Measurements from ENCODE around the gene ZIC2. TPM values are rescaled to one million over a fixed set of nuclear protein-coding genes. Genes with fewer than 3 reads are reported as not detected.

The ZIC2 gene
- polyA plus RNA-seq, 1 donor: 0.37 TPM

DNA sequence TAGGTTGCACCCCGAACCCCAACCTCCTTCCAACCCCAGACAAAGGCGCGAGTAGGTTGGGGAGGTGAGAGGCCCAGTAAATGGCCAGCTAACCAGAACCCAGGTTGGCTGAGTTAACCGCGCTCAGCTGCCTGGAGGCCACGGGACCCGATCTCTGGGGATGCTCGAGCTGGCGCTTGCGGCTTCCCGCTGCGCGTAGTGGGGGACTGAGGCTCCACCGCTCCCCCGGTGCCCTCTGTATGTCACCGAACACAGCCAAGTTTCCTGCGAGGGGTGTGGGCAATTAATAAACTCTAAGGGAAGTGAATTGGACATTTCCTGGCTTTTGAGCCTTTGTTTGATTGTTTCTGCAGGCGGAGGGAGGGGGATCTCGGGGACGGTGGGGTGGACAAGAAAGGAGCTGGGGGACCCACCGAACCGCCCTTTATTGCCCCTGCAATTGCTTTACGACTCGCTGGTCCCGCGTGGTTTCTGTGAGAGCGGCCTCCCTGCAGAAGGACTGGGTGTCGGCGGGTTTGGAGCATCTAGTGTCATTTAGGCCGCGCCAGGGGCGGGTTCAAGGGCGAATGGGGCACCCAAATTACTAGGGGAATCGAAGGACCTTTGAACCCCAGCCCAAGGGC is 6.5 kb upstream of the ZIC2 start:
- Histone ChIP-seq H3K4me3 (ENCODE audit: low read length) (no peak overlapping the region), H3K27ac (ENCODE audit: low read length) (no peak overlapping the region), H3K4me1 (ENCODE audit: control insufficient read depth, insufficient read depth, low read length) (peaks cover 4% of the 10 kb centered on the region), H3K9me3 (ENCODE audit: control insufficient read depth, low read depth, low read length) (peaks cover 13% of the 10 kb centered on the region), H3K27me3 (ENCODE audit: control insufficient read depth, insufficient read depth, low read length) (peaks cover 92% of the 10 kb centered on the region), H3K36me3 (ENCODE audit: control insufficient read depth, insufficient read depth, low read length) (no peaks in the 10 kb centered on the region)
- WGBS (ENCODE audit: insufficient coverage, low lambda C conversion rate): no CpG with 5 or more reads among the region's 34 CpGs
- no peak for DNase-seq

DNA sequence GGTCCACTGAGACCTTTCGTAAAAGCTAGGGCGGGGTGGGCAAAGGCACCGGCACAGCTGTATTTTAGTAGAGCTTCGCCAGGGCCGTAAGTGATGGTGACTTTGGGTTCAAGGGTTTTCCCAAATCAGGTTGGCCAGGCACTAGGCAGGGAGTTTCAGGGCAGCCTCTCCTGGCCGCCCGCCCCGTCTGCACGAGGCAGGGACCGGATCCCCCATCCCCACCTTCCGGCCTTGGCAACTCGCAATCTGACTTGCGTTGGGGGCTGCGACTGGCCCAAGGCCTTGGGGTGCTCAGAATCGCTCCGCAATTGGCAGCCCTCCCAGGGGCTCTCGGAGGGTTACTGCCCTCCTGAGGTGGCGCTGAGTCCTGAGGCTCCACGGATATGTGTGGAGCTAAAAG is 6.0 kb upstream of the ZIC2 start:
- Histone ChIP-seq H3K4me1 (ENCODE audit: control insufficient read depth, insufficient read depth, low read length) (peaks cover 5% of the 10 kb centered on the region), H3K27ac (ENCODE audit: low read length) (no peak overlapping the region), H3K9me3 (ENCODE audit: control insufficient read depth, low read depth, low read length) (peaks cover 15% of the 10 kb centered on the region), H3K36me3 (ENCODE audit: control insufficient read depth, insufficient read depth, low read length) (no peaks in the 10 kb centered on the region), H3K27me3 (ENCODE audit: control insufficient read depth, insufficient read depth, low read length) (peaks cover 92% of the 10 kb centered on the region), H3K4me3 (ENCODE audit: low read length) (no peak overlapping the region)
- no CpG with 5 or more reads among the region's 19 CpGs for WGBS (ENCODE audit: insufficient coverage, low lambda C conversion rate)
- DNase-seq: no peak

DNA sequence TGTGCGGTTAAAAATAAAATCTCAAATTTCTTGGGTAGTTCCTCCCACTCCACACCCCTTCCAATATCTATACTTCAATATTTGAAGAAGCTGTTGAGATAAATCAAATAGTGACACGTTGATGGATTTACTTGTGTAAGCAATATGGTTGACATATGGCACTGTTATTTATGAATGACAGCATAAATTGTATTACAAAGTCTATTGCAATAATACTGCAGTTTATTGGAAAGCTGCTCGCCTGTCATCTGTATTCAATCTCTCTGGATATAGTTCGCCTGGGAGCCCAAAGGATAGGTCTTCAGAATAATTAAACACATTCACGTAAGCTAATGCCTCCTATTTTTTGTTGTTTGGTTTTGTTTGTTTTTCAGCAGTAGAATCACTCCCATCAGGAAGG is 5.0 kb upstream of the ZIC2 start:
- 50% methylated on average over 1 of the region's 5 CpGs for WGBS (ENCODE audit: insufficient coverage, low lambda C conversion rate)
- DNase-seq: no peak
- no peak overlapping the region for H3K4me3 ChIP-seq (ENCODE audit: low read length)

DNA sequence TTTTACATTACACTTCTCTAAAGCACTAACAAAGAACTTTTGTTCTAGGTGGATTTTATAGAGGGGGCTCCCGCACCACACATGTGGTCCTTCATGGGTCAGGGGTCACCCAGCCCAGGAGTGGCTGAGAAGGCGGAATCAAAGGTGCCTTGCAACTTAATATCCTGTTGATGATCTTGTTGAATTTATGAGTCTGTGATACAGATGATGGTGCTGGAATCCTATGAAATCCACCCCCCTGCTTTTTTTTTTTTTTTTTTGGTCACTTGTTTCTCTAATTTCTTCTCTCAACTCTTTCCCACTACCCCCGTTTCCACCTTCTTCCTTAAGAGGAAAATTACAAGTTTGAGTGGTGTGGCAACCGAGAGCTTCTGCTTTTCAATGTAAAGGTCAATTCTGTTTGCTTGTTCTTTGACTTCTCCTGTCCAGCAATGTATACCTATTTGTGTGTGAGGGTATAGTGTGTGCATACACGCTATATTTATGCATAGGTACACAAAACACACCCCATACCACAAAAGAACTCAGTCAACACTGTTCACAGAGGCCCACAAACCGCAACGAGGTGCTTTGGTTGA is 4.2 kb upstream of the ZIC2 start:
- Histone ChIP-seq H3K36me3 (ENCODE audit: control insufficient read depth, insufficient read depth, low read length) (no peaks in the 10 kb centered on the region), H3K27ac (ENCODE audit: low read length) (no peak overlapping the region), H3K9me3 (ENCODE audit: control insufficient read depth, low read depth, low read length) (peaks cover 9% of the 10 kb centered on the region), H3K27me3 (ENCODE audit: control insufficient read depth, insufficient read depth, low read length) (peaks cover 88% of the 10 kb centered on the region), H3K4me1 (ENCODE audit: control insufficient read depth, insufficient read depth, low read length) (peaks cover 5% of the 10 kb centered on the region), H3K4me3 (ENCODE audit: low read length) (no peak overlapping the region)
- WGBS (ENCODE audit: insufficient coverage, low lambda C conversion rate): no CpG with 5 or more reads among the region's 7 CpGs
- no peak for DNase-seq

More for the DNA sequence above, 5.0 kb upstream of the ZIC2 start:
- H3K27me3 ChIP-seq (ENCODE audit: control insufficient read depth, insufficient read depth, low read length): peaks cover 93% of the 10 kb centered on the region
- peaks cover 14% of the 10 kb centered on the region for H3K9me3 ChIP-seq (ENCODE audit: control insufficient read depth, low read depth, low read length)
- no peaks in the 10 kb centered on the region for H3K36me3 ChIP-seq (ENCODE audit: control insufficient read depth, insufficient read depth, low read length)
- no peak overlapping the region for H3K27ac ChIP-seq (ENCODE audit: low read length)
- H3K4me1 ChIP-seq (ENCODE audit: control insufficient read depth, insufficient read depth, low read length): peaks cover 5% of the 10 kb centered on the region

DNA sequence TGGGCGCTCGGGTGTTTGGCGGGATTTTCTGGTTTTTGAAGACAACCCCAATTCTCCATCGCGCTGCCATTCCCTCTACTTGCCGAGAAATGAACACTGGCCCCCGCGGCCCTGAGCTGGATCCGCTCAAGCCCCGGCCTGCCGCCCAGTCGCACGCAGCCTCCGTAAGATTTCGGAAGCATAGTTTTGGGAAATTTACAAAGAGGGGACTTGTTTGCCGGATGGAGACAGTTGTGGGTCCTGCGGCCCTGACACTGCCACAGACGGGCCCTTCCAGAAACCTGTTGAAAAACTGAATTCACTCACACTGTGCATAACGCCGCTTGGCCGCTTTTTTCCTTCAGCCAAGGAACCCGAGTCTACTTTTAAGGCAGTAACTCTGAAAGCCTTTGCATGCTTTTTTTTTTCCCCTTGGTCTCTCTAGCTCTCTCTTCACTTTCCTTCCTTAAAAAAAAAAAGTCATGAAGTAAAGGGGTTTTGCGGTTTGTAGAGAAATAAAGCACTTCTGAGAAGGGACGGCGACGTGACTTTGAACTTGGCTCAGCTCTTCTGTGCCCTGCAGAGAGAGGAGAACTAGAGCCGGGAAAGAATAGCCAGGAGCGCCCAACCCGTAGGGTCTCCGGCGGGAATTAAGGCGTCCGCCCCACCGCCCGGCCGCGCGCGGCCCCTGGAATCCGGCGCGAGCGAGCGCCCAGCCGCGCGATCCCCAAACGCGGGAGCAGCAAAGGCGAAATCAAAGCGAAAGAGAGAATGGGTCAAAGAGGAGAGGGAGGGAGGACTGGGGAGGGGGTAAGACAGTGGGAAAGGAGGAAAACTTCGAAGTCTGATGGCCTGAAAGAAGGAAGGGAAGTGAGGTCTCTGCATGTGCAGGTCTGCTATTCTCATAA is 3.4 kb upstream of the ZIC2 start:
- Histone ChIP-seq H3K27ac (ENCODE audit: low read length) (no peak overlapping the region), H3K4me1 (ENCODE audit: control insufficient read depth, insufficient read depth, low read length) (peaks cover 5% of the 10 kb centered on the region), H3K27me3 (ENCODE audit: control insufficient read depth, insufficient read depth, low read length) (peaks cover 88% of the 10 kb centered on the region), H3K36me3 (ENCODE audit: control insufficient read depth, insufficient read depth, low read length) (no peaks in the 10 kb centered on the region), H3K4me3 (ENCODE audit: low read length) (no peak overlapping the region), H3K9me3 (ENCODE audit: control insufficient read depth, low read depth, low read length) (peaks cover 9% of the 10 kb centered on the region)
- no peak for DNase-seq
- 14% methylated on average over 5 of the region's 52 CpGs for WGBS (ENCODE audit: insufficient coverage, low lambda C conversion rate)

DNA sequence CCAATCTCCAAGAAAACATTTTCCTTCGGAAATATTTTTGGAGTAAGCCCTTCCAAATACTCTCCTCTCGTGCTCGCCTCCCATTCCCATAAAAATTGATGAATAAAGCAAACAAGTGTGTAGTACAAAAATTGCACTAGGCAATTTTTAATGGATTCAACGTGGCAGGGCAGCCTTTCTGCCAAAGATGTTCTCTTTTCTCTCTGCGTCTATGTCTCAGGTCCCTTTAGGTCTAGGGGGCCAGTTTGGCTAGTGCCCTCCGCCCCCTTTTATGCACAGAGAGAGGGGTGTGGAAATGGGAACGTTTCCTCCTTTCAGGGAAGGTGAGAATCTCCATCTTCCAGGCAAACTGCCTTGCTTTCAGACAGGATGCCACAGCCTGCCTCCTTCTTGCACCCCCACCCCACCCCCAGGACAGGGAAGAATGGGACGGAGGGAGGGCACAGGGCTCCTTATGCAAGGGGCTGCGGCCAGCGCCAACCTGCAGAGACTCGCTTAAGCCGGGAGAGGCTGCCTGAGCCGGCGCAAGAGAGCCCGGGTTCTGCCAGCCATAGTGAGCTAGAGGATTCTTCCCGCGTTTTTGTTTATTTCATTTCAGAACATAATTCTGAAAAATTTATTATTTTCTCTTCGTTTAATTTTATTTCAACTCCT is 2.7 kb upstream of the ZIC2 start:
- Histone ChIP-seq H3K9me3 (ENCODE audit: control insufficient read depth, low read depth, low read length) (peaks cover 9% of the 10 kb centered on the region), H3K4me1 (ENCODE audit: control insufficient read depth, insufficient read depth, low read length) (peaks cover 5% of the 10 kb centered on the region), H3K27me3 (ENCODE audit: control insufficient read depth, insufficient read depth, low read length) (peaks cover 88% of the 10 kb centered on the region), H3K36me3 (ENCODE audit: control insufficient read depth, insufficient read depth, low read length) (no peaks in the 10 kb centered on the region), H3K4me3 (ENCODE audit: low read length) (no peak overlapping the region), H3K27ac (ENCODE audit: low read length) (no peak overlapping the region)
- WGBS (ENCODE audit: insufficient coverage, low lambda C conversion rate): 0% methylated on average over 1 of the region's 18 CpGs
- DNase-seq: no peak

DNA sequence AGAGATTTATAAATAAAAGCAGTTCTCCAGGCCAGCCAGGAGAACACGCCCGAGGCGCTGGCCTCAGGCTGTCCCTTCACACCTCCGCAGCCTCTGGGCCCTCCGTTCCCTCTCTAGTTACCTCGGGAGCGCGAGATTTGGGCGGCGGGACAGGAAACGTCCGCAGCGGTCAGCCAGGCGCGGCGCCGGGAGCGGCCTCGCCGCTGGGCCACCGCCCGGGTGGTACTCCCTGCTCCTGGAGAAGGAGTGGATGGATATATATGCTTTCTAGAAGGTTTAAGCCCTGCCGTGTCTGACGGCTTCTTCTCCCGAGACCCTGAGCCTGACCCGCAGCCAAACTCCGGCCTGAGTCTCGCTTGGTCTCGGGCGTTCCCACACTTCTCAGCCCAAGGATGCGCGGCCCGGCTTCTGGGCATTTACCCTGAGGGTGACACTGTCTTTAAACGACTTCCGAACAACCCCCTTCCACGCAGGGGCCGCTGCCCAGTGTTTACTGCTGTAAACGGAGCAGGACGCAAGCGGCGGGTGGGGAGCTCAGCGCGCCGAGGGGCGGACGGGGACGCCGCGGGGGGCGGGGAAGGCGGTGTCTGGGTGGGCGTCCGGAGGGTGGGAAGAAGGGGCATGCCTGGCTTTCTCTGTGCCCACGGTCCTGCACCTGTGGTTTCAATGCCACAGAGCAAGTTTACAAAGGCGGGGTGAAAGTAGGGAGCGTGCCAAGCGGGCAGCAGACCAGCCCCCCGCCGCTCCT is 2.0 kb upstream of the ZIC2 start:
- no peaks in the 10 kb centered on the region for H3K36me3 ChIP-seq (ENCODE audit: control insufficient read depth, insufficient read depth, low read length)
- H3K4me3 ChIP-seq (ENCODE audit: low read length): no peak overlapping the region
- H3K27me3 ChIP-seq (ENCODE audit: control insufficient read depth, insufficient read depth, low read length): peaks cover 88% of the 10 kb centered on the region
- H3K4me1 ChIP-seq (ENCODE audit: control insufficient read depth, insufficient read depth, low read length): peaks cover 5% of the 10 kb centered on the region
- no peak for DNase-seq
- no peak overlapping the region for H3K27ac ChIP-seq (ENCODE audit: low read length)
- peaks cover 9% of the 10 kb centered on the region for H3K9me3 ChIP-seq (ENCODE audit: control insufficient read depth, low read depth, low read length)
- WGBS (ENCODE audit: insufficient coverage, low lambda C conversion rate): no CpG with 5 or more reads among the region's 59 CpGs

DNA sequence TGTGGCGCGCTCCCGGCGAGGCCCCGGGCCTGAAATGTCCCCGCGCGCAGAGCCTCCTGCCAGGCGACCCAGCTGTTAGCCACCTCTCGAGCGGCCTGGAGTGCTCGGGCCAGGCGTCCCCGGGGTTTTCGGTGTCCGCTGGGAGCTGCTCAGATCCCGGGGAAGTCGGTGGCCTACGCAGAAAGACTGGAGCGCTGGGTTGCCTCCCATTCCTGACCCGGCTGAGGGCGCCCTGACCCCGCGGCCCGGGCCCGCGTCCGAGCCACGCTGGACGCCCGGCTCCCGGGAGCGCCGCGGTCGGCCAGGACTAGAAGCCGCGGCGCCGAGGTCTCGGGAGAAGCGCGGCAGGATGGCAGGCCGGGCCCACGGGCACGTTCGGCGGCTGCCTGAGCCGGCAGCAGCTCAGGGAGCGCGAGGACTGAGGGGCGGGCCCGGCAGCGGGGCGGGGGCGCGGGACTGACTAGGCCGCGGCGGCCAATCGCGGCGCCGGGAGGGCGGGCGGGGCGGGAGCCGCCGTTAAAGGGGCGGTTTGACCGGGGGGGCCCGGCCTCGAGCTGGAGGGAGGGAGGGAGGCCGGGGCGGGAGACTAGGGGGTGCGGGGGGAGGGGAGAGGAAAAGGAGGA is 1.3 kb upstream of the ZIC2 start:
- Histone ChIP-seq H3K36me3 (ENCODE audit: control insufficient read depth, insufficient read depth, low read length) (no peaks in the 10 kb centered on the region), H3K27me3 (ENCODE audit: control insufficient read depth, insufficient read depth, low read length) (peaks cover 87% of the 10 kb centered on the region), H3K4me1 (ENCODE audit: control insufficient read depth, insufficient read depth, low read length) (peaks cover 5% of the 10 kb centered on the region), H3K4me3 (ENCODE audit: low read length) (no peak overlapping the region), H3K9me3 (ENCODE audit: control insufficient read depth, low read depth, low read length) (peaks cover 14% of the 10 kb centered on the region), H3K27ac (ENCODE audit: low read length) (no peak overlapping the region)
- WGBS (ENCODE audit: insufficient coverage, low lambda C conversion rate): no CpG with 5 or more reads among the region's 76 CpGs
- no peak for DNase-seq

DNA sequence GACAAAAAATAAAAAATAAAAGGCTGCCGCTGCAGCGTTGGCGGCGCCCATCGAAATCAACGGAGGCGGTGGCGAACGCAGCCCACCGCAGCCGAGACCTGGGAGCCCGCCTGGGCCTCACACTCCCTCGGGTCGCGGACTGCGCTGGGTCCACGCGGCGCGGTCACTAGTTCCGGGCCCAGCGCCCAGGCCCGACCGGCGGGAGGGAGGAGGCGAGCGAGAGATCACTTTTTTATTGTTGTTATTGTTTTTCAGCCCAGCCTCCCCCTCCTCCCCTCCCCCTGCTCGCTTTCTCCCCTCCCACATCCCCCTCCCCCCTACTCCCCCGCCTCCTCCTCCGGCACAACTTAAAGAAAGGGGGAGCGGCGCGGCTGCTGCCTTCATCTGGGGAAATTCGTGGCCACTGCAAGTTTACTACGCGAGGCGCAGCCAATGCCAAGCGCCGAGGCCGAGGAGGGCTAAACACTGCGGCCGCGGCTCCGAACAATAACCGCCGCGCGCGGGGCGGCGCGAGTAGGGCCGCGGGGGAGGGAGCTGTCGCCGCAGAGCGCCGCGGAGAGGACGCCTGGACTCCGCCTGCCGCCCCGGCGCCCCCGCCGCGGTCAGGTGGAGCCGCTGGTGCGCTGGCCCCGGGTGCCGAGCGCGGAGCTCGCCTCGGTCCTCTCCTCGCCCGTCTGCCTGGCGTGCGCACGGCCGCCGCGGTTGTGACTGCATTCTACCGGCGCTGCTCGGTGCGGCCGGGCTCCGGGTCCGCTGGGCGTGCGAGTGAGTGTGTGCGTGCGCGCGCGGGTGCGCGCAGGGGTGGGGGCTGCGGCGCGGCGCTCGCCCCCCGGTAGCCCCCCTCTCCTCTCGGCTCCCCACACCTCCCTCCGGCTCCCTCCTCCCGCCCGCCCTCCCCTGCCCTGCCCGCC is 505 bp upstream of the ZIC2 start:
- Histone ChIP-seq H3K36me3 (ENCODE audit: control insufficient read depth, insufficient read depth, low read length) (no peaks in the 10 kb centered on the region), H3K27ac (ENCODE audit: low read length) (no peak overlapping the region), H3K9me3 (ENCODE audit: control insufficient read depth, low read depth, low read length) (peaks cover 11% of the 10 kb centered on the region), H3K4me1 (ENCODE audit: control insufficient read depth, insufficient read depth, low read length) (peaks cover 5% of the 10 kb centered on the region), H3K27me3 (ENCODE audit: control insufficient read depth, insufficient read depth, low read length) (peaks cover 86% of the 10 kb centered on the region), H3K4me3 (ENCODE audit: low read length) (no peak overlapping the region)
- no peak for DNase-seq
- WGBS (ENCODE audit: insufficient coverage, low lambda C conversion rate): no CpG with 5 or more reads among the region's 110 CpGs
